ENCODE measurements around the gene MT1F.
A peak's percentile ranks its signal among the peaks of the same experiment; 100 is the strongest.
"Not testable (repeated sequence)": the region's sequence is repeated elsewhere in the genome, so short reads cannot be mapped to it uniquely, and the experiment has no call there.

MT1F gene

GRCh38 chr16:56673921-56674320, 16.2 kb downstream of the MT1F start:
- peak; percentile 37 for FAIRE-seq

- FAIRE-seq = not testable (repeated sequence)
These were observed 16.8 kb downstream of the MT1F start for GRCh38 chr16:56674570-56674969.

GRCh38 chr16:56675685-56676210, 18.0 kb downstream of the MT1F start:
- no peak for FAIRE-seq

GRCh38 chr16:56677474-56677873, 19.7 kb downstream of the MT1F start:
- no peak for FAIRE-seq

DNA sequence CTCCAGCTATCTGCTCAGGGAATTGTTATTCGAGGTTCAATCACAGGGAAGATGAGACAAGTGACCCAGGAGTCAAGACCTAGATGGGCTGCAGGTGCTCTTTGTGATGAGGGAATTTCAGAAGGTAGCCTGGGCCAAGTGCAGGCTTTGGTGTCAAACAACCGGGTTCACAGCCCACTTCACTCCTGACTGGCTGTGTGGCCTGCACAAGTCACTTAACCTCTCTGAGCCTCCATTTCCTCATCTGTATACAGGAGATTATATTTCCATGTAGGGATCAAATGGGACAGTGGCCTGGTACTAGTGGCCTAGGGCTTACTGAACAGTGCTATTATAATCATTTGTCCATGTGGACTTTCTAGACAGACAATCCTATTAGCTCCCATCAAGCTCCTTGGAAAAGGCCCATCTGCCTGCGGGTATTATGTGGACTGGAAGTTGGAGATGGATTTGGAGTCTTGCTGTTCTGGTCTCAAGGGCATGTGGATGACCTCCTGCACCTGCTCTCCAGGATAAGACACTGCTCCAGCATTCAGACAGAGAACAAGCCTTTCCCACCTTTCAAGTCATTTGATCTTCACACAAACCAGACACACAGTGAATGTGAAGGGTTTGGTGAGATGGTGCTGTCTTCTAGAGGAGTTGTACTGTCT, 21.4 kb downstream of the MT1F start:
- no peak for FAIRE-seq

DNA sequence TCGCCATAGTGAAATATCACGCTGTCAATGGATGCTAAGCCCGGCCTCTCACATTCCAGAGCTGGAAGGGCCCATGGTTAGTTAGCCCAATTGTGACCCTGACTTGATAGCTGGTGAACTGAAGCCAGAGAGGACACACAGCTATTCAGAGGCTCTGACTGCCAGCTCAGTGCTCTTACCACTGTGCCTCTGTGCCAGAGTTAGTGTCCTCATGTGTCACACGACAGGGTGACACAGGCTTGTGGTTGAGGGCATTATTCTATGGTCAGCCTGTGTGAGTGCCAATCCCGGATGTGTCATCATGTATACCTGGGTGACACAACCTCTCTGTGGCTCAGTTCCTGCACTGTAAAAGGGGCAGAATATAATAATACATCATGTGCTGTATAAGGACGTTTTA, 22.1 kb downstream of the MT1F start:
- FAIRE-seq = no peak

GRCh38 chr16:56681939-56682702, 24.4 kb downstream of the MT1F start, which contains the start of gene MT1X:
Gene MT1X (plus strand): TSS chr16:56682470. CDS start chr16:56682541, 71 bp downstream.
- no peak for FAIRE-seq

GRCh38 chr16:56682703-56683397, 25.1 kb downstream of the MT1F start:
- no peak for FAIRE-seq

DNA sequence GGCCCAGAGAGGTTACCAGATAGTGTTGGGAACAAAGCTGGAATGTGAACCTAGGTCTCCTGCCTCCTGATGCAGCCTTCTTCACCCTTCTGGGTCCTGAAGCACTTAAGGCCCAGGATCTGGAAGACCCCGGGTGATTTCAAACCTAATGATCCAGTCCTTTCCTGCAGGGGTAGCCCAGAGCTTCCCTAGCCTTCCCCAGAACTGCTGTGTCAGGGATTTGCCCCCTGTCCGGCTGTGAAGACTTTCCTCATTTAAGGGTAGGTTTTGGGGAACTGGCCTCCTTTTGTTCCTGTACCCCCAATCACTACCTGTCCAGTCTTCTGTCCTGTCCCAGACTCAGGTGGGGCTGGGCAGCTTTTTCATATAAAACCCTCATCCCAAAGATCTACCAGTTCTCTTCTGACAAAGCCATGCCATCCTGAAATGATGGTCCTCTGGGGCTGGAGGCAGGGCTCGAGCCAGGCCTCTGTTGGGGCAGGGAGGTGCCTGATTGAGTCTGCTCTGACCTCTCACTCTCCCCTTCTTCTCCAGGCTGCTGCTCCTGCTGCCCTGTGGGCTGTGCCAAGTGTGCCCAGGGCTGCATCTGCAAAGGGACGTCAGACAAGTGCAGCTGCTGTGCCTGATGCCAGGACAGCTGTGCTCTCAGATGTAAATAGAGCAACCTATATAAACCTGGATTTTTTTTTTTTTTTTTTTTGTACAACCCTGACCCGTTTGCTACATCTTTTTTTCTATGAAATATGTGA, 25.8 kb downstream of the MT1F start:
- no peak for FAIRE-seq

DNA sequence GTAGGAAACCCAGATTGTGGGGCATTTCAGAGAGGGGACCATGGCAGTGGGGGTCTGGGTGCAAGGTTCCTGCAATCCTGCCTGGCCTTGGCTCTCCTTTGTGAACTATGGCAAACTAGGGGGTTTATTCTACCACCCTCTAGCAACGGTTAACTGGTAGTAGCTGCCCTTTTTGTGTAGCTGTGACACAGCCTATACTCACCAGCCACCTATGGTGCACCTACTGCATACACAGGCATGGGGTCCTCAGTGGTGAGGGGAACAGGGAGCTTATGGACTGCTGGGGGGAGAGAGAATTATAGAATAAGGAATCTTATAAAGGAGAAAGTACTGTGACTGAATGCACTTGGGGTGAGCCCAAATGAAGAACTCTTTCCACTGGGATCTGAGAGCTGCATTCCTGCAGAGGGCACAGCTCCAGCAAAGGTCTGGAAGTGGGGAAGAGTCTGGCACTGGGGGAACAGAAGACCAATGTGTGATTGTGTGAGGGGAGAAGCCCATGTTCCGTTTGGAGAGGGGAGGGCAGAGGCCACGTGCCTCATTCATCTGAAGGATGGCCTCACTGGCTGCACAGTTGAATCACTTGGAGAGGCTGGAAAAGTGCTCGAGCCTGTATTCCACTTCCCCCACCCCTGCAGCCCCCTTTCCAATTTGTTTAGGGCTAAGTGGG, 26.6 kb downstream of the MT1F start:
- FAIRE-seq = no peak

DNA sequence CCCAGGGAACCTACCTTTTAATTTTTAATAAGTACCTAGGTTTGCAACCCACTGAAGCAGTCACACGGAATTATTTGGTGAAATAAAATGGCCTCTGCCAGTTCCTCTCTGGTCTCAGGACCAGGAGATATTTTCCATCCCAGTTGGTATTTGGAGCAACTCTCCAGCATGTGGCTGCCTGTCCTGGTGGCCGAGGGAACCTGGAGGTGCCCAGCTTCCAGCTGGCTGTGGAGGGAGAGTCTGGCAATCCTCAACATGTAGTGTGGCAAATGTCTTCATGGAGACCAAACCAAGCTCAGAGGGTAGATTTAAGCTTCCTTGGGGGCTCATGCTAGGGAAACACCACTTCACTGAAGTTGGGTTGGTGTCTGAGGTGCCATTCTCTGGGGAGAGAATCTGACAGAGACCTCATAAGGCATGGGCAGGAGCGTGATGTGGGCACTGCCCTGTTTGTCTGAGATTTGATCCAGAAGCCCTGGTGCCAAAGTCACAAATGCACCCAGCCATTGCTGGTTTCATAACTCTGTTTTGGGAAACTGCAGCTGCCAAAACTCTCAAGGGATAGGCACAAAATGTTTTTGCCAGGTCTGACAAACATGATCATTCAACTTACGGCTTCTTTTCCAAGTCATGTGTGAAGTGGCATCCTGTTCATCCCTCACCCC, 27.3 kb downstream of the MT1F start:
- no peak for FAIRE-seq

- FAIRE-seq = no peak
These were observed 29.0 kb downstream of the MT1F start for GRCh38 chr16:56686758-56687157.

DNA sequence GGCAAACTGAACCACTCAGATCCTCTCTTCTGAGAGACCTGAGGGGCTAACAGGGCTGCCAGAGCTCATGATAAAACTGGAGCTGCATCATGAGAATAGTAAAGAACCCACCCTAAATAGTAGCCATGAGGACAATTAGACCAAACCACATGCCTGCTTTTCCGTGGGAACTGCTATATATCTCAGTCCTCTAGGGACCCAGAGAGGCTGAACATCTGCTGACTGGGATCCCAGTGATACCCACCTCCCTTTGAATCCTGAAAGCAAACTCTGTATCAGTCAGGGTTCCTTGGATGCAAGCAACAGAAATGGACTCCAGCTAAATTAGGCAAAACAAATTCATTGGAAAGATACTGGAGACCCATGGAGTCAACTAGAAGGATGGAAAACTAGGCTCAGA, 31.0 kb downstream of the MT1F start:
- FAIRE-seq = no peak

DNA sequence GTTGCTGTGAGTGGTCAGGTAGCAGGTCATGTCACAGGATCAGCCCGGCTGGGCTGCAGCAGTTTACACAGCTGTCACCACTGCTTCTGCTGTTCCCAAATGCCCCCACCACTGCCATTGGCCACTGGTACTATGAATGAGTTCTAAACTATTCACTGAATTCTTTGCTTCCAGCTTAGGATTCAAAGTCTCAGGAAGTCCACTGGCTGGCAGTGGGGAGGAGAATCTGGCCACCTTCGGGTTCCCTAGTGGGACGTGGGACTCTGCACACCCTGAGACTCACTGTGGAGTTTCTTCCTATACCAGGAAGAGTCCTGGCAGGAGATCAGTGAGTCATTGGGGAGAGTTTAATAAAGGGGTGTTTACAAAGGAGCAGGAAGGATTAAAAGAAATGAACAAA, 31.4 kb downstream of the MT1F start:
- no peak for FAIRE-seq

DNA sequence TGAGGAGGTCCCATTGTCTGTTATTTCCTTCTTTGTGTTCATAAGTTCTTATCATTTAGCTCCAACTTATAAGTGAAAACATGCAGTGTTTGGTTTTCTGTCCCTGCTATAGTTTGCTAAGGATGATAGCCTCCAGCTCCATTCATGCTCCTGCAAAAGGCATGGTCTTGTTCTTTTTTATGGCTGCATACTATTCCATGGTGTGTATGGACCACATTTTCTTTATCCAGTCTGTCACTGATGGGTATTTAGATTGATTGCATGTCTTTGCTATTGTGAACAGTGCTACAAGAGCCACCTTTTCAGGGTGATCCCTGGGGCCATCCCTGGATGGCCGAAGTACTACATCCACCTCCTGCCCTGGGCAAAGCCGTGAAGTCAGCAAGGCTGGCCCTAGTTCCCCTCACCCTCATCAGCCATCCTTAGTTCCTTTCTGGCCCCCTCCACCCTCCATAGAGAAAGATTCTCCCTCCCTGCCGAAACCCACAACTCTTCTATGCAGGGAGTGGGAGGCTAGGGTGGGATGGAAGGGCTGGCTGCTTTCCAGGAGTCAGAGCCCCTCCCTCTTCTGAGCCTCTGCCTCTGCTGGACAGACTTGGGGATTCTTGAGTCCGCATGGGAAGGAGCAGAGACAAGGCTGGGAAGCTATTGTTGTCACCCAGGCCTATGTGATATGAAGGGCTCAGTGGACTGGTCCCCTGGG, 32.8 kb downstream of the MT1F start:
- FAIRE-seq = no peak

- FAIRE-seq = no peak
These were observed 34.1 kb downstream of the MT1F start for GRCh38 chr16:56691885-56692284.

GRCh38 chr16:56695246-56695645, 37.5 kb downstream of the MT1F start:
- no peak for FAIRE-seq

DNA sequence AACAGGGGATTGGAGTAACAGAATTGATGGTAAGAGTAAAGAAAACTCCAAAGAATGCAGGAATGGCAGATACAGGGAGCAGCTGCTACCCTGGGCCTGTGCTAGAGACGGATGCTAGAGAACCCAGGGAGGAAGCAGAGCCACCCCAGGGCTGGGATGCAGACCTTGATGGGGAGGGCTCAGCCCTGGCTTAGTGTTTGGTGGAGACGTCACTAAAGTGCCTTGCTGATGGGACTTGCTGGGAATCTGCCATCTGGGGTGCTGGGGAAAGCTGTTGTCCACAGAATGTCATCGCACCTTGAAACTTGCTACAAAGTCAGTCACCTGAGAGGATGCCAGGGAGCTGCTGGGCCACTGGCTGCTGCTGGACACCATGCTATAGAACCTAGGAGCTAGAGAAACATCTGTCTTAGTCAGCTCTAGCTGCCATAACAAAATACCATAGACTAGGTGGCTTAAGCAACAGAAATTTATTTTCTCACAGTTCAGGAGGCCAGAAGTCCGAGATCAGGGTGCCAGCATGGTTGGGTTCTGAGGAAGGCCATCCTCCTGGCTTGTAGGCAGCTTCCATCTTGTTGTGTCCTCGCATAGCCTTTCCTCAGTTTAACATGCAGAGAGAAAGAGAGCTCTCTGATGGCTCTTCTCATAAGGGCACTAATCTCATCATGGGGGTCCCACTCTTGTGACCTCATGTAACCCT, 39.8 kb downstream of the MT1F start:
- FAIRE-seq = no peak

DNA sequence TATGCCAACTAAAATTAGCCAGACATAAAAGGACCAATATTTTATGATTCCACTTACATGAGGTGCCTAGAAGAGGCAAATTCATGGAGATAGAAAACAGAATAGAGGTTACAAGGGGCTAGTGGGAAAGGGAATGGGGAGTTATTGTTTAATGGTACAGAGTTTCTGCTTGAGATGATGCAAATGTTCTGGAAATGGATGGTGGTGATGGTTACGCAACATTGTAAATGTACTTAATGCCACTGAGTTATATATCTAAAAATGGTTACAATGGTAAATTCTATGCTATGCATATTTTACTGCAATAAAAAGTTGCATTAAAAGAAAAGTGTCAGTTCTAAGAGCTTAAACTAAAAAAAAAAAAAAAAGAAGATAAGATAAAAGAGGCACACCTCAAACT, 42.4 kb downstream of the MT1F start:
- no peak for FAIRE-seq

GRCh38 chr16:56700631-56701030, 42.9 kb downstream of the MT1F start:
- FAIRE-seq = no peak

Data from A204.1 (cell line).